Stomach (tissue), 4 donors: ENCODE results near the gene PRUNE2.

Source experiments
- POLR2A ChIP-seq, 4 donors: fragments of 450-650 bp; IDR thresholded peaks; one replicate each; pipeline ENCODE4 v1.6.1; 2016; ENCODE audit warnings: antibody characterized with exemption in 4 of 4, control low read depth in 2 of 4, mild to moderate bottlenecking in 1 of 4, moderate library complexity in 1 of 4
- POLR2AphosphoS5 ChIP-seq, 3 donors: sonication (generic); formaldehyde crosslinking; IDR thresholded peaks; one replicate each; pipeline ENCODE4 v1.6.1; 2016; ENCODE audit warnings: antibody characterized with exemption in 3 of 3
- TF ChIP-seq, protein P1 (sequence below), 7 experiments: fragments of 450-650 bp in 4 of 7; fragments of 200-600 bp in 3 of 7; sonication (generic) in 3 of 7; IDR thresholded peaks; one replicate each; pipeline ENCODE4 v1.5.1; 2016 to 2019; ENCODE audit warnings: antibody characterized with exemption in 7 of 7, control low read depth in 2 of 7, mild to moderate bottlenecking in 1 of 7

DNA sequence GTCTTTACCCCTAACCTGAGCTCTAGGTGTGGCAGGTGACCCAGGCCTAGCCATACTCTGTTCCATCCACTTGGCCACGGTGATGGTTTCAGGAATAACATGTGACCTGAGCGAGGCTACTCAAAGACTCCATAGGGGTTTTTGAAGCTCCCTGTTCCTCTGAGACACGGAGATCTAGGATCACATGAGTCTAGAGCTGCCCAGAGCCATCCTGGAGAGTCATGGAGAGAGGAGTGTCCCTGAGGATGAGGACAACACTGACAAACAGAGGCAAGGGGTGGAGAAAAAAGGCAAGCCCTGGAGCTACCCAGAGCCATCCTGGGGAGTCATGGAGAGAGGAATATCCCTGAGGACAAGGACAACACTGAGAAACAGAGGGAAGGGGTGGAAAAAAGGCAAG, 171.2 kb downstream of the PRUNE2 start:
- TF ChIP-seq, protein P1, sequence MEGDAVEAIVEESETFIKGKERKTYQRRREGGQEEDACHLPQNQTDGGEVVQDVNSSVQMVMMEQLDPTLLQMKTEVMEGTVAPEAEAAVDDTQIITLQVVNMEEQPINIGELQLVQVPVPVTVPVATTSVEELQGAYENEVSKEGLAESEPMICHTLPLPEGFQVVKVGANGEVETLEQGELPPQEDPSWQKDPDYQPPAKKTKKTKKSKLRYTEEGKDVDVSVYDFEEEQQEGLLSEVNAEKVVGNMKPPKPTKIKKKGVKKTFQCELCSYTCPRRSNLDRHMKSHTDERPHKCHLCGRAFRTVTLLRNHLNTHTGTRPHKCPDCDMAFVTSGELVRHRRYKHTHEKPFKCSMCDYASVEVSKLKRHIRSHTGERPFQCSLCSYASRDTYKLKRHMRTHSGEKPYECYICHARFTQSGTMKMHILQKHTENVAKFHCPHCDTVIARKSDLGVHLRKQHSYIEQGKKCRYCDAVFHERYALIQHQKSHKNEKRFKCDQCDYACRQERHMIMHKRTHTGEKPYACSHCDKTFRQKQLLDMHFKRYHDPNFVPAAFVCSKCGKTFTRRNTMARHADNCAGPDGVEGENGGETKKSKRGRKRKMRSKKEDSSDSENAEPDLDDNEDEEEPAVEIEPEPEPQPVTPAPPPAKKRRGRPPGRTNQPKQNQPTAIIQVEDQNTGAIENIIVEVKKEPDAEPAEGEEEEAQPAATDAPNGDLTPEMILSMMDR (IDR thresholded peaks at IDR 0.05), result no peak
- TF ChIP-seq POLR2AphosphoS5 (IDR thresholded peaks at IDR 0.05), result no peak
- TF ChIP-seq POLR2A (IDR thresholded peaks at IDR 0.05), result no peak
